ENCODE results near the gene COG2. TPM values are rescaled to one million over a fixed set of nuclear protein-coding genes. Genes with fewer than 3 reads are reported as not detected.
"Not testable (repeated sequence)": the region's sequence is repeated elsewhere in the genome, so short reads cannot be mapped to it uniquely, and the experiment has no call there.

The COG2 gene
- total RNA-seq, 1 donor from 2014 or later = 36.3 TPM

GRCh38 chr1:230679825-230680224 is 37.5 kb downstream of the COG2 start:
- DNase-seq = no peak

- no peak for DNase-seq
Observed at GRCh38 chr1:230680300-230681025, 38.2 kb downstream of the COG2 start.

- no peak for DNase-seq
Observed at GRCh38 chr1:230681599-230681998, 39.3 kb downstream of the COG2 start.

GRCh38 chr1:230682274-230682673 is 40.0 kb downstream of the COG2 start:
- DNase-seq = no peak

GRCh38 chr1:230682882-230683610 is 40.8 kb downstream of the COG2 start:
- DNase-seq = no peak

GRCh38 chr1:230684146-230684545 is 41.9 kb downstream of the COG2 start:
- no peak for DNase-seq

GRCh38 chr1:230684998-230685397 is 42.7 kb downstream of the COG2 start:
- no peak for DNase-seq

- no peak for DNase-seq
Observed at GRCh38 chr1:230686747-230687146, 44.5 kb downstream of the COG2 start.

- no peak for DNase-seq
Observed at GRCh38 chr1:230690101-230690500, 47.8 kb downstream of the COG2 start.

- DNase-seq = no peak
Observed at GRCh38 chr1:230691615-230692014, 49.3 kb downstream of the COG2 start.

- no peak for DNase-seq
Observed at GRCh38 chr1:230693221-230693620, 50.9 kb downstream of the COG2 start.

GRCh38 chr1:230693777-230694176 is 51.5 kb downstream of the COG2 start:
- no peak for DNase-seq

- DNase-seq = no peak
Observed at GRCh38 chr1:230694464-230694863, 52.2 kb downstream of the COG2 start.

GRCh38 chr1:230694991-230695390 is 52.7 kb downstream of the COG2 start:
- DNase-seq = no peak

- DNase-seq = no peak
Observed at GRCh38 chr1:230696218-230696617, 53.9 kb downstream of the COG2 start.

- no peak for DNase-seq
Observed at GRCh38 chr1:230696722-230697437, 54.6 kb downstream of the COG2 start.

- DNase-seq = no peak
Observed at GRCh38 chr1:230698130-230698529, 55.8 kb downstream of the COG2 start.

GRCh38 chr1:230698964-230699363 is 56.7 kb downstream of the COG2 start:
- not testable (repeated sequence) for DNase-seq

GRCh38 chr1:230699716-230700115 is 57.4 kb downstream of the COG2 start:
- no peak for DNase-seq

GRCh38 chr1:230700132-230700531 is 57.9 kb downstream of the COG2 start:
- DNase-seq = no peak

GRCh38 chr1:230701434-230701833 is 59.2 kb downstream of the COG2 start:
- no peak for DNase-seq

GRCh38 chr1:230701895-230702768 is 59.9 kb downstream of the COG2 start:
- DNase-seq = no peak

Measured in occipital lobe (tissue), 2 donors.